Calu3 (cell line): ENCODE data around the gene LARP6. TPM values are rescaled to one million over a fixed set of nuclear protein-coding genes. Genes with fewer than 3 reads are reported as not detected.

Experiments
- BruUV-seq: library from RNA; stranded (reverse); fragments of 400-500 nt; replicated peaks from 2 replicates; lab custom pipeline; 2021; lab: Mats Ljungman, UMichigan
- CTCF ChIA-PET: fragments of 300-600 bp; sonication (Branson Sonifier 250); formaldehyde crosslinking; loops from one replicate; lab custom pipeline; 2022; ENCODE audit warnings: antibody characterized with exemption; lab: Charles Lee
- DNase-seq: peaks from one replicate; pipeline ENCODE4 v3.0.0; 2022
- H3K27ac Mint-ChIP-seq: one replicate; pipeline ENCODE4 v1.8.0; 2022; ENCODE audit warnings: mixed read lengths; ENCODE audit not compliant: unreplicated experiment
- H3K27me3 Mint-ChIP-seq: one replicate; pipeline ENCODE4 v1.8.0; 2022; ENCODE audit warnings: mixed read lengths; ENCODE audit not compliant: unreplicated experiment
- H3K36me3 Mint-ChIP-seq: one replicate; pipeline ENCODE4 v1.8.0; 2022; ENCODE audit warnings: mild to moderate bottlenecking, moderate library complexity, mixed read lengths; ENCODE audit not compliant: insufficient read depth, unreplicated experiment
- H3K4me1 Mint-ChIP-seq: one replicate; pipeline ENCODE4 v1.8.0; 2022; ENCODE audit warnings: mild to moderate bottlenecking, low read depth, mixed read lengths; ENCODE audit not compliant: unreplicated experiment
- H3K4me3 Mint-ChIP-seq: one replicate; pipeline ENCODE4 v1.8.0; 2022; ENCODE audit warnings: mild to moderate bottlenecking, low read depth, moderate library complexity, mixed read lengths; ENCODE audit not compliant: unreplicated experiment
- H3K9me3 Mint-ChIP-seq: one replicate; pipeline ENCODE4 v1.8.0; 2022; ENCODE audit warnings: low read depth, mixed read lengths; ENCODE audit not compliant: unreplicated experiment
- intact Hi-C: fragments of 100-400 bp; cut with micrococcal nuclease; formaldehyde crosslinking; loops from one replicate; pipeline ENCODE4 v1.10.0; 2022; ENCODE audit not compliant: unreplicated experiment
- total RNA-seq: library from RNA; stranded (reverse); gene quantifications from 2 replicates; pipeline ENCODE4 v1.2.3, GENCODE V29; 2022
- TF ChIP-seq, protein P1 (sequence below): fragments of 200-600 bp; IDR thresholded peaks from one replicate; pipeline ENCODE4 v1.8.0; 2022; ENCODE audit warnings: antibody characterized with exemption; ENCODE audit not compliant: unreplicated experiment

LARP6 gene
- total RNA-seq, 1 experiment from 2014 or later, result 30.4 TPM

DNA sequence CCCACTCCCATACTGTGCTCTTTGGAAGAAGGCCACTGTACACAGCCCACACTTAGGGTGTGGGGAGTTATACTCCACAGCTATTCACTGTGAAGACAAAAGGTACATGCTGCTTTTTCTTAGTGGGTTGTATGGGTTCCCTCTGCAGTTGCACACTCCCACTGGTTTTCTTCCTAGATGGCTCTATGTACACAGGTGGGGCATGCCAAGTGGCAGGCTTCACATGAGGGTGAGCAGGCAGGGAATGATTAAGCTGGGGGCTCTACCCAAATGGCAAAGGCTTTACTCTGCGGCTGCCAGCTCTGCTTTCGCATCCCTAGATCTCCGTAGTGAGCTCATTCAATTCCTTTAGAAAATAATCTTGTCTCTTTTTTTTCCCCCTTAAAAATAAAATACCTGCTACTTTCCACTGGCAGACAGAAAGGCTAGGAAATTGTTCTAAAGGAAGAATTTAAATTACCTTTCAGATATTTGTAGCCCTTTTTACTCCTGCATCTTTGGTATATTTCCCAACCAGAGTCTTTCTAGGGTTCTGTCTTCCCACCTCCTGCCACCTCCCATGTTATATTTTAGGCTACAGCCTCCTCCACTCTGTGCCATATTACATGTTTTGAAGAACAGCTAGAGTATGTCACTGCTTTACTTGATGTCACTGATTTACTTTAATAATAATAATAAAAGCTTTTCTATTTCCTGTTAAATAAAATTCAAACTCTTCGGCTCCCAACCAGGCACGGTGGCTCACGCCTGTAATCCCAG, 8.2 kb downstream of the LARP6 start:
- Mint-ChIP-seq H3K4me3 (no peak overlapping the region), H3K27me3 (no peaks in the 10 kb centered on the region), H3K27ac (no peak overlapping the region), H3K36me3 (peaks cover 5% of the 10 kb centered on the region), H3K4me1 (peaks cover 7% of the 10 kb centered on the region), H3K9me3 (peaks cover 3% of the 10 kb centered on the region)
- no TSS peak for BruUV-seq
- TF ChIP-seq, protein P1, sequence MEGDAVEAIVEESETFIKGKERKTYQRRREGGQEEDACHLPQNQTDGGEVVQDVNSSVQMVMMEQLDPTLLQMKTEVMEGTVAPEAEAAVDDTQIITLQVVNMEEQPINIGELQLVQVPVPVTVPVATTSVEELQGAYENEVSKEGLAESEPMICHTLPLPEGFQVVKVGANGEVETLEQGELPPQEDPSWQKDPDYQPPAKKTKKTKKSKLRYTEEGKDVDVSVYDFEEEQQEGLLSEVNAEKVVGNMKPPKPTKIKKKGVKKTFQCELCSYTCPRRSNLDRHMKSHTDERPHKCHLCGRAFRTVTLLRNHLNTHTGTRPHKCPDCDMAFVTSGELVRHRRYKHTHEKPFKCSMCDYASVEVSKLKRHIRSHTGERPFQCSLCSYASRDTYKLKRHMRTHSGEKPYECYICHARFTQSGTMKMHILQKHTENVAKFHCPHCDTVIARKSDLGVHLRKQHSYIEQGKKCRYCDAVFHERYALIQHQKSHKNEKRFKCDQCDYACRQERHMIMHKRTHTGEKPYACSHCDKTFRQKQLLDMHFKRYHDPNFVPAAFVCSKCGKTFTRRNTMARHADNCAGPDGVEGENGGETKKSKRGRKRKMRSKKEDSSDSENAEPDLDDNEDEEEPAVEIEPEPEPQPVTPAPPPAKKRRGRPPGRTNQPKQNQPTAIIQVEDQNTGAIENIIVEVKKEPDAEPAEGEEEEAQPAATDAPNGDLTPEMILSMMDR, result no peak
- DNase-seq, result no peak
- CTCF ChIA-PET, result no interaction called here
- intact Hi-C loops, result no loop called here

DNA sequence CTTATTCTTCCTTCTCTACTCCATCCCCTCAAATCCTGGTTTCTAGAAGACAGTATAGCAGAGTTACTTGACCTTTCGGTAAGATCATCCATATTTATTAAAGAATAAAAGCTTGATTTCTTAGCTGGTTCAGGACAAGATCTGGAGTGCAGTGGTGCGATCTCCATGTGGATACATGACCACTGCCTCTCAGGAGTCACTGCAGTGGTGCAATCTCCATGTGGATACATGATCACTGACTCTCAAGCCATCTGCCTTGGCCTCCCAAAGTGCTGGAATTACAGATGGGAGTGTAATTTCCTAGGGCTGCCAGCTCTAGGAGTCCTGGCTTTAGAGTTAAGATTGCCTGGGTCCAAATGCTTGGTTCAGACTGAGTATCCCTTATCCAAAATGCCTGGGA, 16.5 kb downstream of the LARP6 start:
- peaks cover 17% of the 10 kb centered on the region for H3K36me3 Mint-ChIP-seq
- CTCF ChIA-PET, result no interaction called here
- no TSS peak for BruUV-seq

DNA sequence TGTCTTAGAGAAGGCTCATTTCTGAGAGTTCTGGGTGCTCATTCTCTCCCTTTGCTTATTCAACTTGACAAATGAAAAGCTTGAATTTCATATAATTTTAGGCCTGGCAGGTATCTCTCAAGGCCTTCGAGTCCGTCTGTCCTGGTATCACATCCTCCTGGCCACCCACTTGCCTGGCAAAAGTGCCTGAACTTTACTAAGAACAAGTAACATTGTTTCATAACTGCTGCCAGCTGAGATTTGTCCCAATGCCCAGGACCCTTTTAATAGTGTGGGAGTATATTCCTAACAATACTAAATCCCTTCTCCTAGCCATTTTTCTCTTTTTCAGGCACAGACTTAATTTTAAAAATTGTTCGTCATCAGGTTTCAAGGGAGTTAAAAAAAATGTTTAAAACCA, 18.1 kb downstream of the LARP6 start:
- TF ChIP-seq, protein P1, result no peak
- CTCF ChIA-PET, result interaction anchor here (1.6 to 2.4 kb wide), 2 partner anchors 21 to 24 kb away, joined by 5 to 12 read pairs; no protein-coding TSS in a partner anchor
- no peak for DNase-seq
- Mint-ChIP-seq H3K4me3 (no peak overlapping the region), H3K27me3 (no peaks in the 10 kb centered on the region), H3K27ac (no peak overlapping the region), H3K36me3 (peaks cover 20% of the 10 kb centered on the region), H3K4me1 (peaks cover 43% of the 10 kb centered on the region), H3K9me3 (no peaks in the 10 kb centered on the region)
- intact Hi-C loops, result no loop called here
- no TSS peak for BruUV-seq

More for the DNA sequence above, 16.5 kb downstream of the LARP6 start:
- peaks cover 31% of the 10 kb centered on the region for H3K4me1 Mint-ChIP-seq
- no peak for DNase-seq
- H3K27me3 Mint-ChIP-seq, result no peaks in the 10 kb centered on the region
- H3K4me3 Mint-ChIP-seq, result no peak overlapping the region
- no peak overlapping the region for H3K27ac Mint-ChIP-seq
- TF ChIP-seq, protein P1, result no peak
- H3K9me3 Mint-ChIP-seq, result peaks cover 3% of the 10 kb centered on the region
- intact Hi-C loops, result no loop called here

DNA sequence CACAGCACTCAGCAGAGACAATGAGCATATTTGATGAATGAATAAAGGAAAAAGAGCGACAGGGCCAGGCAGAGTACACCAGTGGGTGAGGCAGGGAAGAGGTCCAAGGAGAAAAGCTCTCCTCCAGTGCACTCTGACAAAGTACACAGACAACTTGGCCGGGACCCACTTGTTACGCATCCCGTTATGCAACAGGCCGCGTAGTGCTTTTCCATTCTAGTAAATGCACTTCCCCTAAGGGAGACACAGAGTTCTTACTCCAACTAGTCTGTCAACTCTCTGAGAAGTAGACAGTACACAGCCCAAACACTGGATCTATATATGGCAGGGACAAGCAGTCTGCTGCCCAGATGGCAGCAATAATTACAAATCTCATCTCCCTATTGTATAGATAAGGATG, 18.5 kb downstream of the LARP6 start:
- TF ChIP-seq, protein P1, result no peak
- intact Hi-C loops, result no loop called here
- CTCF ChIA-PET, result interaction anchor here (1.6 to 2.4 kb wide), 2 partner anchors 21 to 24 kb away, joined by 5 to 12 read pairs; no protein-coding TSS in a partner anchor
- no peaks in the 10 kb centered on the region for H3K9me3 Mint-ChIP-seq
- H3K27me3 Mint-ChIP-seq, result no peaks in the 10 kb centered on the region
- peaks cover 20% of the 10 kb centered on the region for H3K36me3 Mint-ChIP-seq
- no TSS peak for BruUV-seq
- no peak overlapping the region for H3K4me3 Mint-ChIP-seq
- peak overlapping the region; percentile 97 for H3K27ac Mint-ChIP-seq
- DNase-seq, result no peak
- H3K4me1 Mint-ChIP-seq, result peaks cover 47% of the 10 kb centered on the region
